NCI-H2081 (cell line): Measurements from ENCODE around the gene GON4L.
"Not testable (repeated sequence)": the region's sequence is repeated elsewhere in the genome, so short reads cannot be mapped to it uniquely, and the experiment has no call there.

Experiments
- DNase-seq, 2 experiments: peaks; one replicate each; lab custom pipeline; 2025; lab: John Stamatoyannopoulos, UW

GON4L gene

GRCh38 chr1:155871390-155871789, 14.4 kb upstream of the GON4L start:
- DNase-seq: peak; percentile 57 to 82

DNA sequence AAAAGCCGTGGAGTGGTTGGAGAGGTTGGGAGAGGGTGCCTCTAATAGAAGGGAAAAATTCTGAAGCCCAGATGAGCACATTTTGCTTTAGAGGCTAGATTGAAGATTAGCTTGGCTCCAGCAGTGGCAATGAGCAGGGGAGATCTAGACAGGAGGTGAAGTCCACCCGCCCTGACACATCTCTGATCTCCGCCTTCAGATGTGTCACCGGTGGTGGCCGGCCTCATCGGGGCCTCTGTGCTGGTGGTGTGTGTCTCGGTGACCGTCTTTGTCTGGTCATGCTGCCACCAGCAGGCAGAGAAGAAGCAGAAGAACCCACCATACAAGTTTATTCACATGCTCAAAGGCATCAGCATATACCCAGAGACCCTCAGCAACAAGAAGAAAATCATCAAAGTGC, 10.8 kb upstream of the GON4L start:
- no peak for DNase-seq

GRCh38 chr1:155864393-155864792, 7.4 kb upstream of the GON4L start:
- no peak for DNase-seq

DNA sequence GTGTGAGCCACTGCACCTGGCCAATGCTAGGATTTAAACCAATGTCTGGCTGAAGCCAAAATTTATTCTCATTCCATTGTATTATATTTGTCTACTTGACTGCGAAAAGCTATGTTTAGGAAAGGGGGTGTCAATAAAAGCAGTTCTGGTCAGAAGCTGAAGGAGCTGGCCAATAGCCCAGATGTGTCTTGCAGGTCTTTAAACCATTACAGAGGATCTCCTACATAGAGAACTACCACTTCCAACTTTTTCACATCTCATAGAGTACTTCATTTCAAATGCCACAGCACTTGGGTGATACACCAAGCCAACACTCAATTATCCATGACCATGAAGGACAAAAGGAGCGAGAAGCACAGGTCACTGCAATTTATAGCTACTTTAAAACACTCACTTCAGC, 4.9 kb upstream of the GON4L start:
- no peak for DNase-seq

DNA sequence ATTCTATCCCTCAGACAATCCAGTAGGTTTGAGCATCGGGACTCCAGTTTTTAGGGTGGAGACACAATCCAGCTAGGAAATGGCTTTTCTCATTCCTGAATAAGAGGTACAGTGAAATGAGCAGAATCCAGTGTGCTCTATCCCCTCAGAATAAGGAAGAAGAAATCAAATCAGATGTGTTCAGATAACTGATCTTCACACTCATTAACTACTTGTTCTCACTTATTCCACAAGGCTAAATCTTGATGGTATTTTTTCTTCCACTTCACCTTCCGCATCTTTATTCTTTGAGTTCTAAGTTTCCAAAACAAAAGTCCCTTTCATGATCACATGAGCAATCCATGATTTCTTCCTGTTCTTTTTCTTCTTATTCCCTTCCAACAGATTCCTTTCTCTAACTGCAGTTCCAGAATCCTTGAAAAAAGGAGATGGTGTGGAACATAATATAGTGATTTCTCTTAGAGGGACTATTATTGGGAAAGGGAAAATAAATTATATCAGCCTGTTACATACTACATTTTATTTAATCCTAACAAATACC, 4.0 kb upstream of the GON4L start:
- DNase-seq: no peak

DNA sequence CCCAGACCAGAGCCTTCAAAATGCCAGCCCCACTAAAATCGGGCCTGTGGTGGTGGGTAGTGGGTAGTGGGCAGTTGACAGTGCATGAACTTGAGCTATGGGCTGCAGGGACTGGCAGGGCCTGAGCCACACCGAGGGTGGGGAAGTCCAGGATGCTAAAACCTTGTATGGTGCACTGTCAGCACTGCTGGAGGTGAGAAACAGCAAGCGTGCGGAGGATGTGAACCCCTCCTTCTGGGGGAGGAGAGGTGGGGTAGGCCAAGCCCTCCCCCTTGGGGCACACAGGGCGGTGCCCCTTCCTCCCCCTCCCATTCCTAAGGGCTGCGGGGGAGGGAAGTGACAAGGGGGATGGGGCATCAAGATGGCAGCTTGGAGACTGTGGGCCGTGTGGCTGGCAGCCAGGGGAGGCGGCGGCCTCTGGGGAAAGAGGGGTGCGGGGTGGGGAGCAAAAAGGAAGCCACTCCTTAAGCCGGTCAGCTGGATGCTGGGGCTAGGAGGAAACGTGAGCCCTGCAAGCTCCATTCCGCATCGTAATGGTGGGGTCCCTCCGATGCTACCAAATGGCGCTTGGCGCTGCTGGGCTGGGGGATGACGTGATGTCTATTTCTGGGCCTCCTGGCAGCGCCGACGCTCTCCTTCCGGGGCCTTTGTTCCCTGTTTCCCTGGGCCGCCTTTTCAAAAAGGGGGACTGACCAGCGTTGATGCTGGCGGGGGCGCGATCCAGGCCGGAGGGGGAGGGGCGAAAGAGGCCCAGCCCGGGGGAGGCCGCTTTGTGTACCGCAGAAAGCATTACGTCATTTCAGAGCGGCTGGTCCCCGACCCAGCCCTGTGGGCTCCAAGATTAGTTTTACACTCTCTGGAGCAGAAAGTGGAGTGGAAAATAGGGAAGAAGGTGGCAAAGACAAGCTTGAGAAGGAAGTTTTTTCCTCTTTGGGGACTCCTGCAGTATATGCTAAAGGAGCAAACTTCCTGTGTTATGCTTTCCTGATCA, 3.2 kb upstream of the GON4L start:
- peak; percentile 90 to 94 for DNase-seq

DNA sequence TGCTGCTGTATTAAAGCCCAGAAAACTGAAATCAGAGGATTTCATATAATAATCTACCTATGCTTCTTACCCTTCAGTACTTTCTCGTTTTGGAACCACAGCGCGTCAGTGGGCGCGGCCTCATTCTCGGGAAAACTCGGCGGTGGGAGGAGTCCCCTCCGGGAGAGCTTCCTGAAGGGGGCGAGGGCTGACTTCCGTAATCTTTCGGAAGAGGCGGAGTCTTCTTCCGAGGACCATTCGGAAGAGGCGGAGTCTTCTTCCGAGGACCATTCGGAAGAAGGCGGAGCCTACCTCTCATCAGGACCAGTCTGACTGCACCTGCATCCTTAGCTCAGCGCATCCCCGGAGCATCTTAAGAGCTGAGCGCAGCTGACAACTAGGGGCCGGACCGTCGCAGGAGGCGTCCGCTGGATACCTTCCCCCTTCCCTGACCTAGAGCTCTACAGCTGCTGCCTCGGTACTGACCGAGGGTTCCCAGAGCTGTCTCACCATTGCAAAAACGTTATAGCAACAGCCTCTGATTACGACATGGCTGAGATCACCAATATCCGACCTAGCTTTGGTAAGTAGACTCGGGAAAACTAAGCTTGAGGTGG, 2.3 kb upstream of the GON4L start, which contains the start of gene SYT11:
TSS of gene SYT11 (plus strand) at position 334 of the 596 bp plus-strand sequence. CDS start at position 529, 195 bp downstream.
- DNase-seq: peak; percentile 99

- DNase-seq: no peak
These were observed 1.8 kb upstream of the GON4L start for GRCh38 chr1:155858800-155859233.

DNA sequence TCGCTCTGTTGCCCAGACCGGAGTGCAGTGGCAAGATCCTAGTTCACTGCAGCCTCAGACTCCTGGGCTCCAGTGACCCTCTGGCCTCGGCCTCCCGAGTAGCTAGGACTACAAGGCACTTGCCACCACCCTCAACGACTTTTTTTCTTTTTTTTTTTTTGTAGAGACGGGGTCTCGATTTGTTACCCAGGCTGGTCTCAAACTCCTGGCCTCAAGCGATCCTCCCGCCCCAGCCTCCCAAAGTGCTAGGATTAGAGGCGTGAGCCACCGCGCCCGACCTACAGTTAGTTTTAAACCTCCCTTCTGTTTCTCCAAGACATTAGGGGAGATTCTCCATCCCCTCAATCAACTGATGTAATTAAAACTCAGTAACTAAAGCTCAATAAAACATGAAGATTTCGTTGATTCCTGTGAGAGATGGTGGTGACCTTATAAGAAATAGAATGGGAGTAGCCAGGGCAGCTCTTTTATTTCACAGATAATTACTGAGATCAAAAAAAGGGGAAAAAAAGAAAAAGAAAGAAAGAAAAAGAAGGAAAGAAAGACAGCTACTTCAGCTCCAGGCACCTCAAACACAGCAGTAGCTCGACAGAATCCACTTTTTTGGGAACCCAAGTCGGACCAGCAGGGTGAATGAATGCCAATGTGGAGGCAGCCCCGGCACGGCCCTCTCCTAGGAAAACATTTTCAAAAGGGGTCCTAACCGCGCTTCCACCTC, 598 bp downstream of the GON4L start:
- no peak for DNase-seq

GRCh38 chr1:155850345-155850744, 6.7 kb downstream of the GON4L start:
- DNase-seq: no peak

GRCh38 chr1:155847823-155848529, 9.0 kb downstream of the GON4L start:
- no peak for DNase-seq

DNA sequence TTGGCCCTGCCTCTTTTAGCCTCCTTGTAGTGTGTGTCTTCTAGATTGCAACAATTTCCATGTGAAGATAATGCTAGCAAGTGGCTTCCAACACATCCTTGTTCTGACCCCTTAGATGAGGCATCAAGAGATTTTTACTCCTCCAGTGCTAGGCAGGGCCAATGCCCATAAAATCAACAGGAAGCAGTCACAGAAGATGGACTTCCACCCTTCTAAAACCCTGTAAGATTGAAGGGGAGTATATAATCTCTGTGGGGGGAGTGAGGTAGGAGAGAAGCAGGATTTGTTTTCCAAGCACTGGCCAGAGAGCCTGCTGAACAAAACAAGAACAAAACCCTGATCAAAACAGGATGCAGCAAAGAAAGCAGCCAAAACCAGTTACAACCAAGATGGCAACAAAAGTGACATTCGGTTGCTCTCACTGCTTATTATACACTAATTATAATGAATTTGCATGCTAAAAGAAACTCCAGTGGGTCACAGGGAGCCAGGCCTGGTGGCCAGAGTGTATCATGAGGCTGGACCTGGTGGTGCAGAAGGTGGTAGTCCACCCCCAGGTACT, 12.1 kb downstream of the GON4L start:
- DNase-seq: no peak

DNA sequence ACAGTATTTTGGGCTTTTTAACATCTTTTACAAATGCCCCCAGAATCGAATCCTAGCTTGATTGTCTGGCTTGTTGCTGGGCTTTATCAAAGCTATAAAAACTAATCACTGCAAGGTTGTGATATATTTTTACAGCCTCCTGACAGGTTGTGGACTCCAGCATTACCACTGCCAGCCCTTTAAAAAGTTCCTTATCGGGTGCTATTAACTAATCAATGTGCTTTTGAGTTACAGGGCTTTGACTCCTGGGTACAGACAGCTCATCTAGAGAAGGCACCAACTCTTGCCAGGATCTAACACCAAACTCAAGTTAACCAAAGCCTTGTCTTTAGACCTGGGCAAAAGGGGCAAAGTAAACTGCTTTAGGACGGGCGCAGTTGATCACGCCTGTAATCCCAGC, 16.6 kb downstream of the GON4L start:
- DNase-seq: no peak

DNA sequence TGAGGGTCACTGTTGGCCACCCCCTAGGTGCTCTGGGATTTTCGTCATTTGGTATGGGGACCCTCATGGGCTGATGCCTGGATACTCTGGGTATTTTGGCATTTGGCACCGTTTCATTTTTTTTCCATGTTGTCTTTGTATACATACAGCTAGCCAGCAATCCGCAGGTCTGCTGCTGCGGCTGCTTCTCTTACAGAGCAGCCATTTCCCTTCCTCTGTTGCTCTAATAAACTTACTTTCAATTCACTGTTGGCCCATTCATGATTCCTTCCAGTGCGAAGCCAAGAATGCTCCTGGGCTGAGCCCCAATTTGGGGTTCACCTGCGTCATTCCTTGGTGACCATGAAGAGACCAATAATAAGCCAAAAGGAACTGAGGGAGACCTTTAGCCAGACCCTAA, 21.5 kb downstream of the GON4L start:
- no peak for DNase-seq

- not testable (repeated sequence) for DNase-seq
These were observed 22.1 kb downstream of the GON4L start for GRCh38 chr1:155834927-155835399.

DNA sequence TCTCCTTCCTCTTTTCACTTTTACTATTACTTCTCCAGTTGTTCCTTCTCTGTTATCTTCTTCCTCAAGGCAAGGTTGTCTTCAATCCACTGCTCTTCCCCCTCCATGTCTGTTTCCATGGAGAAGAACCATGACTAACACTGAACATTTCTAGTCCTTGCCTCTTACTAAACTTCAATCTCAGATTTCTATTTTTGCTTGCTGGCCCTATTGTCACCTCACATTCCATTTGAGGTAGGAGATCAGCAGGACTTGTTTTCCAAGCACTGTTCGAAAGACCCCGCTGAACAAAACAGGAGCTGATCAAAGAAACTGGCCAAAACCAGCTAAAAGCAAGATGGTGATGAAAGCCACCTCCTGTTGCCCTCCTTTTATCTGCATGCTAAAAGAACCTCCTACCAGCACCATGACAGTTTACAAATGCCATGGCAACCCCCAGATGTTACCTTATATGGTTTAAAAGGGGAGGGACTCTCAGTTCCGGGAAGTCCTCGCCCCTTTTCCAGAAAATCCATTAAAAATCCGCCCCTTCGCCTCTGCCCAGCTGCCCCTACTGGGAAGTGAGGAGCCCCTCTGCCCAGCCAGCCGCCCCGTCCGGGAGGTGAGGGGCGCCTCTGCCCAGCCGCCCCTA, 22.6 kb downstream of the GON4L start:
- DNase-seq: no peak

DNA sequence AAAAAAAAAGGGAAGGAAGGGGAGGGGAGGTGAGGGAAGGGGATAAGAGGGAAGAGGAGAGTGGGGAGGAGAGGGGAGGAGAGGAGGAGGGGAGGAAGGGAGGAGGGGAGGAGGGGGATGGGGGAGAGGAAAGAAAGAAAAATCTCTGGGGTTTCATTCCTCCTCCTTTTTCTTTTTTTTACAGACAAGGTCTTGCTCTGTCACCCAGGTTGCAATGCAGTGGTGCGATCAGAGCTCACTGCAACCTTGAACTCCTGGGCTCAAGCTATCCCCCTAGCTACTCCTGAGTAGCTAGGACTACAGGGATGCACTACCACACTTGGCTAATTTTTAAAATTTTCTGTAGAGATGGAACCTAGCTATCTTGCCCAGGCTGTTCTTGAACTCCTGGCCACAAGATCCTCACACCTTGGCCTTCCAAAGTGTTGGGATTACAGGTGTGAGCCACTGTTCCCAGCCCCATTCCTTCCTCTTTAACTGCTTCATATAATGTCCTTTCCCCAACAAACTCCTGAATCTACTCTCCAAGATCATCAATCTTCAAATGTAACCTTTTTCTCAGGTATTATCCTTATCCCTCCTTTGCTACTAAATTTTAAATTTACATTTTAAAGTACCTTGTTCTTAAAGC, 23.2 kb downstream of the GON4L start:
- DNase-seq: no peak

- DNase-seq: no peak
These were observed 25.6 kb downstream of the GON4L start for GRCh38 chr1:155831279-155831976.

- DNase-seq: no peak
These were observed 29.6 kb downstream of the GON4L start for GRCh38 chr1:155827450-155827849.
